Measurements from ENCODE around the gene CPNE6. TPM values are rescaled to one million over a fixed set of nuclear protein-coding genes. Genes with fewer than 3 reads are reported as not detected.
A peak's percentile ranks its signal among the peaks of the same experiment; 100 is the strongest.

Gene CPNE6
- total and polyA plus RNA-seq, 2 of the 13 experiments (the other 11 are each of a cell fraction or from before 2014, with no cell fraction given), result not detected

DNA sequence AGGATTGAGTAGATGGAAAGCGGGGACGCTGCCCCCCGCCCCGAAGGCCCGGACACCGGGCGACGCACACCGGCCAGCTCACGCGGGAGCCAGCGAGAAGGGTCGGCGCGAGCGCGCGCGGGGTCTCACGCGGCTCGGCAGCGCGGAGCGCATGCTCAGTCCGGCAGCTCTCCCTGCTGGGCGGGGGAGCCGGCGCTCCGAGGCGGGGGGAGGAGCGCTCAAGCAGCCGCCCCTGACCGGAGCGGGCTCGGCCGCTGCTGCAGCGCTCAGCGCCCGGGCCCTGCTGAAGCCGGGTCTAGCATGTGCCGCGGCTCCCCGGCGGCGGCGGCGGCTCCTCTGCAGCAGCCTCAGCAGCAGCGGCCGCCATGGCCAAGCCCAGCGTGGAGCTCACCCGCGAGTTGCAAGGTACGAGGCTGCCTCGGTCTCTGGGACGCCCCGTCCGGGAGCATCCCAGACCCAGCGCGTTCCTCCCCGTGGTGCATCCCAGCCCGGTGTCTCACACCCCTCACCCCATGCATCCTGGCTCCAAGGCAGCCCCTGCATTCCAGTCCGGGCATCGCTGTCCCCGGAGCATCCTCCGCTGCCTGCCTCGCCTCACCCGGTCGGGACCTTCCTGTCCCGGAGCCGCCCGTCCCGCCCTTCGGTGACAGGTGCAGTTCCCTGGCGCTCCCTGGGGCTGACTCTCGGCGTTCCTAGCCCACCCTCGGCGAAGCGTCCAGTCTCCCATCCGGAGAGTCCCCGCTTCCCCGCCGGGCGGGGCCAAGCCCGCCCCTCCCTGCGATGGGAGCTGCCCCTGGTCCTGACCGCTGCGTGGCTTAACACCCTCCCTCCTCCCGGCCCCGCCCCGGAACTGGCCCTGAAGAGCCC is 19.3 kb upstream of the CPNE6 start, which contains the start of gene CARMIL3 (continued):
- no peak for TF ChIP-seq ZNF850 (CRISPR knock-in tag; conservative IDR thresholded peaks at IDR 0.05)
- TF ChIP-seq DPF2 (CRISPR knock-in tag; IDR thresholded peaks at IDR 0.05; ENCODE audit: borderline replicate concordance, low read depth), result 0 out of 2 replicates have a peak, but pooled peaks have one; percentile 44
- TF ChIP-seq, protein P1, sequence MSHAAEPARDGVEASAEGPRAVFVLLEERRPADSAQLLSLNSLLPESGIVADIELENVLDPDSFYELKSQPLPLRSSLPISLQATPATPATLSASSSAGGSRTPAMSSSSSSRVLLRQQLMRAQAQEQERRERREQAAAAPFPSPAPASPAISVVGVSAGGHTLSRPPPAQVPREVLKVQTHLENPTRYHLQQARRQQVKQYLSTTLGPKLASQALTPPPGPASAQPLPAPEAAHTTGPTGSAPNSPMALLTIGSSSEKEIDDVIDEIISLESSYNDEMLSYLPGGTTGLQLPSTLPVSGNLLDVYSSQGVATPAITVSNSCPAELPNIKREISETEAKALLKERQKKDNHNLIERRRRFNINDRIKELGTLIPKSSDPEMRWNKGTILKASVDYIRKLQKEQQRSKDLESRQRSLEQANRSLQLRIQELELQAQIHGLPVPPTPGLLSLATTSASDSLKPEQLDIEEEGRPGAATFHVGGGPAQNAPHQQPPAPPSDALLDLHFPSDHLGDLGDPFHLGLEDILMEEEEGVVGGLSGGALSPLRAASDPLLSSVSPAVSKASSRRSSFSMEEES (CRISPR knock-in tag; IDR thresholded peaks at IDR 0.05), result peak; percentile 76
- TF ChIP-seq, protein P2, sequence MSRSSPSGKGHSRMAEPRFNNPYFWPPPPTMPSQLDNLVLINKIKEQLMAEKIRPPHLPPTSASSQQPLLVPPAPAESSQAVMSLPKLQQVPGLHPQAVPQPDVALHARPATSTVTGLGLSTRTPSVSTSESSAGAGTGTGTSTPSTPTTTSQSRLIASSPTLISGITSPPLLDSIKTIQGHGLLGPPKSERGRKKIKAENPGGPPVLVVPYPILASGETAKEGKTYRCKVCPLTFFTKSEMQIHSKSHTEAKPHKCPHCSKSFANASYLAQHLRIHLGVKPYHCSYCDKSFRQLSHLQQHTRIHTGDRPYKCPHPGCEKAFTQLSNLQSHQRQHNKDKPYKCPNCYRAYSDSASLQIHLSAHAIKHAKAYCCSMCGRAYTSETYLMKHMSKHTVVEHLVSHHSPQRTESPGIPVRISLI (CRISPR knock-in tag; IDR thresholded peaks at IDR 0.05; ENCODE audit: borderline replicate concordance), result no peak; the same call in 1 of the 2 replicates
- TF ChIP-seq LCORL (IDR thresholded peaks at IDR 0.05), result no peak
- TF ChIP-seq LCORL (CRISPR knock-in tag; IDR thresholded peaks at IDR 0.05), result peak; percentile 76; the same call in 1 of the 2 replicates
- peak; percentile 65 for TF ChIP-seq ZNF331 (CRISPR knock-in tag; IDR thresholded peaks at IDR 0.05)
- TF ChIP-seq ZNF674 (CRISPR knock-in tag; IDR thresholded peaks at IDR 0.05; ENCODE audit: low read depth), result no peak; the same call in 1 of the 2 replicates
- no peak for TF ChIP-seq NPAS2 (CRISPR knock-in tag; IDR thresholded peaks at IDR 0.05; ENCODE audit: borderline replicate concordance)
- TF ChIP-seq, protein P3, sequence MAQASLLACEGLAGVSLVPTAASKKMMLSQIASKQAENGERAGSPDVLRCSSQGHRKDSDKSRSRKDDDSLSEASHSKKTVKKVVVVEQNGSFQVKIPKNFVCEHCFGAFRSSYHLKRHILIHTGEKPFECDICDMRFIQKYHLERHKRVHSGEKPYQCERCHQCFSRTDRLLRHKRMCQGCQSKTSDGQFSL (CRISPR knock-in tag; IDR thresholded peaks at IDR 0.05), result peak; percentile 56; the same call in 1 of the 2 replicates
- peak; percentile 58; the same call in 1 of the 2 replicates for TF ChIP-seq MIXL1 (CRISPR knock-in tag; IDR thresholded peaks at IDR 0.05)
- TF ChIP-seq, protein P4, sequence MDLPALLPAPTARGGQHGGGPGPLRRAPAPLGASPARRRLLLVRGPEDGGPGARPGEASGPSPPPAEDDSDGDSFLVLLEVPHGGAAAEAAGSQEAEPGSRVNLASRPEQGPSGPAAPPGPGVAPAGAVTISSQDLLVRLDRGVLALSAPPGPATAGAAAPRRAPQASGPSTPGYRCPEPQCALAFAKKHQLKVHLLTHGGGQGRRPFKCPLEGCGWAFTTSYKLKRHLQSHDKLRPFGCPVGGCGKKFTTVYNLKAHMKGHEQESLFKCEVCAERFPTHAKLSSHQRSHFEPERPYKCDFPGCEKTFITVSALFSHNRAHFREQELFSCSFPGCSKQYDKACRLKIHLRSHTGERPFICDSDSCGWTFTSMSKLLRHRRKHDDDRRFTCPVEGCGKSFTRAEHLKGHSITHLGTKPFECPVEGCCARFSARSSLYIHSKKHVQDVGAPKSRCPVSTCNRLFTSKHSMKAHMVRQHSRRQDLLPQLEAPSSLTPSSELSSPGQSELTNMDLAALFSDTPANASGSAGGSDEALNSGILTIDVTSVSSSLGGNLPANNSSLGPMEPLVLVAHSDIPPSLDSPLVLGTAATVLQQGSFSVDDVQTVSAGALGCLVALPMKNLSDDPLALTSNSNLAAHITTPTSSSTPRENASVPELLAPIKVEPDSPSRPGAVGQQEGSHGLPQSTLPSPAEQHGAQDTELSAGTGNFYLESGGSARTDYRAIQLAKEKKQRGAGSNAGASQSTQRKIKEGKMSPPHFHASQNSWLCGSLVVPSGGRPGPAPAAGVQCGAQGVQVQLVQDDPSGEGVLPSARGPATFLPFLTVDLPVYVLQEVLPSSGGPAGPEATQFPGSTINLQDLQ (CRISPR knock-in tag; IDR thresholded peaks at IDR 0.05), result no peak
- no peak; the same call in 1 of the 2 replicates for TF ChIP-seq SP140L (CRISPR knock-in tag; IDR thresholded peaks at IDR 0.05; ENCODE audit: borderline replicate concordance)
- TF ChIP-seq, protein P5, sequence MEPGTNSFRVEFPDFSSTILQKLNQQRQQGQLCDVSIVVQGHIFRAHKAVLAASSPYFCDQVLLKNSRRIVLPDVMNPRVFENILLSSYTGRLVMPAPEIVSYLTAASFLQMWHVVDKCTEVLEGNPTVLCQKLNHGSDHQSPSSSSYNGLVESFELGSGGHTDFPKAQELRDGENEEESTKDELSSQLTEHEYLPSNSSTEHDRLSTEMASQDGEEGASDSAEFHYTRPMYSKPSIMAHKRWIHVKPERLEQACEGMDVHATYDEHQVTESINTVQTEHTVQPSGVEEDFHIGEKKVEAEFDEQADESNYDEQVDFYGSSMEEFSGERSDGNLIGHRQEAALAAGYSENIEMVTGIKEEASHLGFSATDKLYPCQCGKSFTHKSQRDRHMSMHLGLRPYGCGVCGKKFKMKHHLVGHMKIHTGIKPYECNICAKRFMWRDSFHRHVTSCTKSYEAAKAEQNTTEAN (CRISPR knock-in tag; conservative IDR thresholded peaks at IDR 0.05), result peak; percentile 57; the same call in 1 of the 2 replicates
- TF ChIP-seq ZNF230 (CRISPR knock-in tag; IDR thresholded peaks at IDR 0.05), result no peak; the same call in 1 of the 2 replicates
- TF ChIP-seq ZBTB3 (CRISPR knock-in tag; IDR thresholded peaks at IDR 0.05; ENCODE audit: borderline replicate concordance, low read depth), result peak; percentile 82; the same call in 1 of the 2 replicates
- TF ChIP-seq XBP1 (CRISPR knock-in tag; IDR thresholded peaks at IDR 0.05), result no peak
- no peak for TF ChIP-seq MAFK (conservative IDR thresholded peaks at IDR 0.05 in 1 of 2, IDR thresholded peaks at IDR 0.05 in 1 of 2; ENCODE audit: low read length in 2 of 2)
- peak; percentile 75; the same call in 1 of the 2 replicates for TF ChIP-seq AHR (CRISPR knock-in tag; IDR thresholded peaks at IDR 0.05)
- no peak; the same call in 1 of the 2 replicates for TF ChIP-seq ZBTB8A (CRISPR knock-in tag; IDR thresholded peaks at IDR 0.05; ENCODE audit: borderline replicate concordance, low read depth)

Measured in HepG2 (cell line).